Pancreas (tissue), 10 donors: Measurements from ENCODE around the gene TSPAN32. TPM values are rescaled to one million over a fixed set of nuclear protein-coding genes. Genes with fewer than 3 reads are reported as not detected.

ENCODE experiments used
- ATAC-seq, 4 donors: fragments of 200-7000 bp; cut with Tn5 transposase; one replicate each; pipeline versions ENCODE4 v1.8.0 to v1.9.1; 2020; ENCODE audit warnings: mild to moderate bottlenecking in 4 of 4, moderate library complexity in 4 of 4
- DNase-seq, 6 donors: peaks; one replicate each; pipeline ENCODE4 v3.0.0-alpha.2; 2020
- FAIRE-seq: peaks from 2 replicates; lab custom pipeline; 2012; peaks lifted over from hg19 to GRCh38; lab: Jason Lieb, UNC
- H3K27ac ChIP-seq, 4 donors: fragments of 200-600 bp; sonication (generic); 1 replicate in 3 of 4; 2 replicates in 1 of 4; pipeline versions ENCODE4 v1.5.0 to v1.8.0; 2020
- H3K27me3 ChIP-seq, 4 donors: fragments of 200-600 bp; one replicate each; pipeline ENCODE4 v1.8.0; 2021
- H3K36me3 ChIP-seq, 3 donors: fragments of 200-600 bp; sonication (generic) in 1 of 3; one replicate each; pipeline versions ENCODE4 v1.5.0 to v1.8.0; 2020 to 2021
- H3K4me1 ChIP-seq, 3 donors: fragments of 200-600 bp; one replicate each; pipeline ENCODE4 v1.8.0; 2021
- H3K4me3 ChIP-seq, 4 donors: fragments of 200-600 bp; sonication (generic) in 2 of 4; one replicate each; pipeline versions ENCODE4 v1.5.0 to v1.8.0; 2020 to 2021
- H3K9me3 ChIP-seq, 4 donors: fragments of 200-600 bp; one replicate each; pipeline ENCODE4 v1.8.0; 2021
- WGBS, 2 donors: extraction: QIAGEN DNeasy Blood & Tissue Kit; methylation state at CpG; one replicate each; pipeline ENCODE4 v1.1.7; 2013; 5-methylcytosine and 5-hydroxymethylcytosine counted together
- intact Hi-C, 3 donors: fragments of 100-400 bp; cut with DNase I; formaldehyde crosslinking; loops; one replicate each; pipeline versions ENCODE4 v1.11.1 to v1.14.2; 2022
- polyA plus RNA-seq, 2 donors: library from polyadenylated mRNA; stranded (reverse); fragments of 200-250 nt; gene quantifications; one replicate each; pipeline ENCODE4 v1.2.3, GENCODE V29; 2013
- total RNA-seq, 6 donors: library from RNA; stranded (reverse); fragmentation: NEBNext Ultra II Directional in 4 of 6; extraction: Animal tissue kit (Norgen Biotek cat#: 25700) in 4 of 6; gene quantifications; one replicate each; pipeline versions ENCODE4 v1.2.1 to v1.2.4, GENCODE V29; 2021 to 2023
- TF ChIP-seq, protein P1 (sequence below), 4 donors: fragments of 200-600 bp; sonication (generic) in 3 of 4; IDR thresholded peaks; one replicate each; pipeline versions ENCODE4 v1.5.0 to v1.8.0; 2021; ENCODE audit warnings: antibody characterized with exemption in 4 of 4
- donor health status: healthy with polysubstance abuse.
- donor health status: DM: no; HTN: no; CAD: no; lungs with moderate emphysema.
- donor health status: DM: no; HTN: no; CAD: no.
- donor health status: control.
- donor health status: control.
- donor health status: Bipolar disorder and iron deficiency.
- donor health status: DM: yes; HTN: yes; CAD: no.
- donor health status: DM: no; HTN: no; CAD: no.
- donor health status: DM: no; HTN: no; CAD: no.
- donor health status: DM: yes; HTN: yes; CAD: no.

Gene TSPAN32
- total and polyA plus RNA-seq, 8 donors, result 0.25 to 1.4 (median 0.49) TPM; not detected in 1

DNA sequence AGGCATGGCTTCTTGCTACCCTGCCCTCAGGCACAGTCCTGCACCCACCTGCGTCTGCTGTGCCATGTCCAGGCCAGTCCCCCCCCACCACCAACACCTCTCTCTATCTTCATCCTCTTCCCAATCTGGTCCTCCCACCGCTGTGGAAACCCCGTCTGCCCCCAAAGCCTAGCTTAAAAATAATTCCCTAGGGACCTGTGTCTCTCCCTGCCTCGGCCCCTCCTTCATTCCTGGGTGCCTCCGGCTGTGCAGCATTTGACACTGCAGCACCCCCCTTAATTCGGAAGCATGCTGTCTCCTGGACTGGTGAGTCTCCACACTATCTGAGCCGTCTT lies 28.9 kb upstream of the TSPAN32 start:
- FAIRE-seq (no peak), ATAC-seq (no peak), DNase-seq (no peak)
- Histone ChIP-seq H3K4me3 (no peak overlapping the region), H3K4me1 (peaks cover 0 to 3% (median 0%) of the 10 kb centered on the region in 3 donors), H3K27ac (no peak overlapping the region), H3K9me3 (no peaks in the 10 kb centered on the region), H3K27me3 (peaks cover 0 to 9% (median 3%) of the 10 kb centered on the region in 4 donors), H3K36me3 (no peaks in the 10 kb centered on the region)
- 74 to 85% methylated on average over 7 of the region's 7 CpGs for WGBS, 2 donors
- TF ChIP-seq, protein P1, sequence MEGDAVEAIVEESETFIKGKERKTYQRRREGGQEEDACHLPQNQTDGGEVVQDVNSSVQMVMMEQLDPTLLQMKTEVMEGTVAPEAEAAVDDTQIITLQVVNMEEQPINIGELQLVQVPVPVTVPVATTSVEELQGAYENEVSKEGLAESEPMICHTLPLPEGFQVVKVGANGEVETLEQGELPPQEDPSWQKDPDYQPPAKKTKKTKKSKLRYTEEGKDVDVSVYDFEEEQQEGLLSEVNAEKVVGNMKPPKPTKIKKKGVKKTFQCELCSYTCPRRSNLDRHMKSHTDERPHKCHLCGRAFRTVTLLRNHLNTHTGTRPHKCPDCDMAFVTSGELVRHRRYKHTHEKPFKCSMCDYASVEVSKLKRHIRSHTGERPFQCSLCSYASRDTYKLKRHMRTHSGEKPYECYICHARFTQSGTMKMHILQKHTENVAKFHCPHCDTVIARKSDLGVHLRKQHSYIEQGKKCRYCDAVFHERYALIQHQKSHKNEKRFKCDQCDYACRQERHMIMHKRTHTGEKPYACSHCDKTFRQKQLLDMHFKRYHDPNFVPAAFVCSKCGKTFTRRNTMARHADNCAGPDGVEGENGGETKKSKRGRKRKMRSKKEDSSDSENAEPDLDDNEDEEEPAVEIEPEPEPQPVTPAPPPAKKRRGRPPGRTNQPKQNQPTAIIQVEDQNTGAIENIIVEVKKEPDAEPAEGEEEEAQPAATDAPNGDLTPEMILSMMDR (IDR thresholded peaks at IDR 0.05), result no peak
- intact Hi-C loops, result no loop called here

DNA sequence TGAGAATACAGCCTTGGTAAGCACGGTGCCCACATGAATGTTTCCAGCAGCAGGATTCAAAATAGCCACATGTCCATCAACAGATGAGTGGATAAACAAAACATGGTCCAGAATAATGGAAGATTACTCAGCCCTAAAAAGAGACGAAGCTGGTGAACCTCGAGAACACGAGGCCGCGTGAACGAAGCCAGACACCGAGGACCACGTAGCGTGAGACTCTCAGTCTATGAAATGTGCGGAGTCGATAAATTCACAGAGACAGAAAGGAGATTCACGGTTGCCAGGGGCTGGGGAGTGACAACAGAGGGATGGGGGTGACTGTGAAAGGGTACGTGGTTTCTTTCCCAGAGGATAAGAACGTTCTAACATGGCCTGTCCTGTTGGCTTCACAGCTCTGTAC lies 28.5 kb upstream of the TSPAN32 start:
- no peak overlapping the region for H3K4me3 ChIP-seq
- WGBS, 2 donors, result 83 to 85% methylated on average over 15 of the region's 15 CpGs
- TF ChIP-seq, protein P1 (IDR thresholded peaks at IDR 0.05), result no peak
- H3K9me3 ChIP-seq, result no peaks in the 10 kb centered on the region
- no peaks in the 10 kb centered on the region for H3K36me3 ChIP-seq
- intact Hi-C loops, result no loop called here
- FAIRE-seq (no peak), ATAC-seq (no peak), DNase-seq (no peak)
- peaks cover 0 to 9% (median 3%) of the 10 kb centered on the region in 4 donors for H3K27me3 ChIP-seq
- H3K4me1 ChIP-seq, result peaks cover 0 to 3% (median 0%) of the 10 kb centered on the region in 3 donors
- no peak overlapping the region for H3K27ac ChIP-seq

DNA sequence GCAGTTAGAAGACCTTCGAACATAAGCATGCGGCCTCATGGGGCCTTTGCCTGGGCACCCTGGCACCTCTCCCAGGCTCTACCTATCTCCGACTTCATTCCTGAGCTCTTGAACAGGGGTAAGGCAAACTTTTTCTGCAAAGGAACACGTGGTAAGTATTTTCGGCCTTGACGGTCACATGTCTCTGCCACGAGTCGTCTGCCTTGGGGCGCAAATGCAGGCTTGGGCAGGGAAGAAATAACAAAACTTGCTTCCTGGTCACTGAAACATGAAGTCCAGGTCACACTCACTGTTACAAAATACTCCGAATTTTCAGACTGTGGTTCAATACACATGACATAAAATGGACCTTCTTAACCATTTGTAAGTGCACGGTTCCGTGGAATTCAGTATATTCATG lies 28.0 kb upstream of the TSPAN32 start:
- TF ChIP-seq, protein P1 (IDR thresholded peaks at IDR 0.05), result no peak
- H3K27me3 ChIP-seq, result peaks cover 0 to 9% (median 3%) of the 10 kb centered on the region in 4 donors
- FAIRE-seq, result no peak
- H3K4me1 ChIP-seq, result peaks cover 0 to 3% (median 0%) of the 10 kb centered on the region in 3 donors
- H3K9me3 ChIP-seq, result no peaks in the 10 kb centered on the region
- 48 to 52% methylated on average over 12 of the region's 12 CpGs for WGBS, 2 donors
- intact Hi-C loops, result no loop called here
- no peaks in the 10 kb centered on the region for H3K36me3 ChIP-seq
- ATAC-seq, result no peak
- no peak overlapping the region for H3K27ac ChIP-seq
- DNase-seq, result peak in 1 of 6 donors; percentile 22
- no peak overlapping the region for H3K4me3 ChIP-seq

DNA sequence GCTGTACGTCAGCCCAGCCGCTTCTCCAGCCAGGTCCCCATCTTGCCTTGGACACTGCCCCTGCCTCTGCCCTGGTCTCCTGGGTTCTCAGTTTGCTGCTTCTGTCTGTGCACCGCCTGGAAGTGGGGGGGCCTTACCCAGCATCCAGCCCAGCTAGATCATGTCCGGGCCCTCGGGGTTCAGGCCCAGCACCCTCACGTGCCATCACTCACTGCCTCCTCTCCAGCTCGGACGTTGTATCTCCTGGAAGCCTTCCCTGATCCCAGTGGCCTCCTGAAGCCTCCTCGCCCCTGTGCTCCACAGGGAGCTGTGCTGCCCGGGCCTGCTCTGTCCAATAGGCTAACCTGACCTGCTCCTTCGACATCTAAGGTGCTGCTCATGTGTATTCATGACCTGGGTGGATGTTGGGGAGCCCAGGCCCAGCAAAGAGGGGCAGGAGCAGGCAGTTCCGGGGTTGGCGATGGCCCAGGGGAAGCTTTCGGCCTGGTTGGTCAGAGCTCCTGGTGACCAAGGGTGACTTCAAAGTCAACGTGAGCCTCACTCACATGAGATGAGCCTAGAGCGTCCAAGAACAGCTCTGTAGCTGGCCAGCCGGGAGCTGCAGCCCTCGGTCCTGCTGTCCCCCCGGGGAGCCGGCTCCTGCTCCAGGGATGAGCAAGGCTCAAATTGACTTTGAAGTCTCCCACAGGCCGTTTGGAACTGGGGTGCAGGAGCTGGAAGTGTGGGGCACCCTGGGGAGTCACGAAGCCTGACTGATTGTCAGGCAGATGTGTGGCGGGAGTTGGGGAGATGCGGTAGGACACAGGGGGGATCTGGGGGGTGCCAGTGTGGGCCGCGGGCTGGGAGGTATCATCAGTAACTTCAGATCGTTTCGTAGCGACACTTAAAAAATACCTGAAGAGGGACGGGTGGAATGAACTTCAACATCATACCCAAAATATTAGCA lies 26.2 kb upstream of the TSPAN32 start:
- ATAC-seq (no peak), FAIRE-seq (no peak), DNase-seq (peak in 1 of 6 donors; percentile 34)
- Histone ChIP-seq H3K27ac (no peak overlapping the region), H3K27me3 (peaks cover 0 to 4% (median 1%) of the 10 kb centered on the region in 4 donors), H3K4me3 (no peak overlapping the region), H3K36me3 (no peaks in the 10 kb centered on the region), H3K9me3 (no peaks in the 10 kb centered on the region), H3K4me1 (no peaks in the 10 kb centered on the region)
- intact Hi-C loops, result no loop called here
- 83 to 88% methylated on average over 30 of the region's 30 CpGs for WGBS, 2 donors
- TF ChIP-seq, protein P1 (IDR thresholded peaks at IDR 0.05), result no peak
